ENCODE measurements around the gene NFIX.
"Not testable (repeated sequence)": the region's sequence is repeated elsewhere in the genome, so short reads cannot be mapped to it uniquely, and the experiment has no call there.

The NFIX gene

GRCh38 chr19:12994701-12995595 is at the start of gene NFIX:
NFIX (plus strand) TSS chr19:12995475; CDS start chr19:12995838, 363 bp downstream.
- DNase-seq (ENCODE audit: low spot score): peak; percentile 72

DNA sequence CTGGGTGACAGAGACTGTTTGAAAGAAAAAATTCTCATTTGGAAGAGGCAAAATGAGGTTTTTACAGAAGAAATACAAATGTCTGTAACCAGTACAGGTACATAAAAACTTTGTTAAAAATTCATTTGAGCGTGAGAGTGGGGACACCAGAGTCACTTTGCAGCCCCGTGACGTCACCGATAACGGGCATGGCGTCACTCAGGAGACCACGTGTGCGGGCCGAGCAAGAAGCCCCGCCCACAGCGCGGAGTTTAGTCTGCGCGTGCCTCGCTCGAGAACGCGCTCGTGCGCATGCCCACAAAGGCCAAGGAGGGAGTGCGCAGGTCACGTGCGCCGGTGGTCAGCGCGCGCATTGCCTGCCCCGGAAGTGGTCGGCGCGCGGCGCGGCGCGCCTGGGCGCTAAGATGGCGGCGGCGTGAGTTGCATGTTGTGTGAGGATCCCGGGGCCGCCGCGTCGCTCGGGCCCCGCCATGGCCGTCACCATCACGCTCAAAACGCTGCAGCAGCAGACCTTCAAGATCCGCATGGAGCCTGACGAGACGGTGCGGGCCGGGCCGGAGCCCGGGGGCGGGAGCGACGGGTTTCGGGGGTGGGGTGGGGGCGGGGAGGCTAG is 49.7 kb upstream of the NFIX start, which contains the start of gene RAD23A:
TSS of gene RAD23A (plus strand) at position 384 of the 613 bp plus-strand sequence. CDS start at position 471, 87 bp downstream.
- peak; percentile 100 for DNase-seq (ENCODE audit: low spot score)

GRCh38 chr19:12946092-12946721 is 49.1 kb upstream of the NFIX start:
- DNase-seq (ENCODE audit: low spot score): peak; percentile 73

GRCh38 chr19:12946731-12947496 is 48.4 kb upstream of the NFIX start:
- peak; percentile 62 for DNase-seq (ENCODE audit: low spot score)

GRCh38 chr19:12947702-12948611 is 47.3 kb upstream of the NFIX start:
- peak; percentile 99 for DNase-seq (ENCODE audit: low spot score)

- peak; percentile 54 for DNase-seq (ENCODE audit: low spot score)
Observed at GRCh38 chr19:12948612-12949362, 46.5 kb upstream of the NFIX start.

GRCh38 chr19:12949363-12950283 is 45.7 kb upstream of the NFIX start:
- DNase-seq (ENCODE audit: low spot score): peak; percentile 51

GRCh38 chr19:12952050-12952449 is 43.2 kb upstream of the NFIX start:
- DNase-seq (ENCODE audit: low spot score): not testable (repeated sequence)

DNA sequence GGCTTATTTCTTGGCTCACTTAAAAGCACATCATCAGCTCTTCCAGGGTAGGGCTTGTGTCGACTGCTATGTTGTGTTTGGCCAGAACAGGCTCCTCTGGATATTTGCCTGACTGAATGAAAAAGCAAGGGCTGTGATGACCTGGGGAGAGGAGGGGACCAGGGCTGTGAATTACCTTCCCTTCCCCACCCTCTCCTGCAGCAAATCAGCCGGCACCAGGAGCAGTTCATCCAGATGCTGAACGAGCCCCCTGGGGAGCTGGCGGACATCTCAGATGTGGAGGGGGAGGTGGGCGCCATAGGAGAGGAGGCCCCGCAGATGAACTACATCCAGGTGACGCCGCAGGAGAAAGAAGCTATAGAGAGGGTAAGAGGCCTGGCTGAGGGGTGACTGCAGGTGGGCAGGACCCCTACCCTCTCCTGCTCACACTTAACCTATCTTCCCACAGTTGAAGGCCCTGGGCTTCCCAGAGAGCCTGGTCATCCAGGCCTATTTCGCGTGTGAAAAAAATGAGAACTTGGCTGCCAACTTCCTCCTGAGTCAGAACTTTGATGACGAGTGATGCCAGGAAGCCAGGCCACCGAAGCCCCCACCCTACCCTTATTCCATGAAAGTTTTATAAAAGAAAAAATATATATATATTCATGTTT is 42.7 kb upstream of the NFIX start:
- no peak for DNase-seq (ENCODE audit: low spot score)

DNA sequence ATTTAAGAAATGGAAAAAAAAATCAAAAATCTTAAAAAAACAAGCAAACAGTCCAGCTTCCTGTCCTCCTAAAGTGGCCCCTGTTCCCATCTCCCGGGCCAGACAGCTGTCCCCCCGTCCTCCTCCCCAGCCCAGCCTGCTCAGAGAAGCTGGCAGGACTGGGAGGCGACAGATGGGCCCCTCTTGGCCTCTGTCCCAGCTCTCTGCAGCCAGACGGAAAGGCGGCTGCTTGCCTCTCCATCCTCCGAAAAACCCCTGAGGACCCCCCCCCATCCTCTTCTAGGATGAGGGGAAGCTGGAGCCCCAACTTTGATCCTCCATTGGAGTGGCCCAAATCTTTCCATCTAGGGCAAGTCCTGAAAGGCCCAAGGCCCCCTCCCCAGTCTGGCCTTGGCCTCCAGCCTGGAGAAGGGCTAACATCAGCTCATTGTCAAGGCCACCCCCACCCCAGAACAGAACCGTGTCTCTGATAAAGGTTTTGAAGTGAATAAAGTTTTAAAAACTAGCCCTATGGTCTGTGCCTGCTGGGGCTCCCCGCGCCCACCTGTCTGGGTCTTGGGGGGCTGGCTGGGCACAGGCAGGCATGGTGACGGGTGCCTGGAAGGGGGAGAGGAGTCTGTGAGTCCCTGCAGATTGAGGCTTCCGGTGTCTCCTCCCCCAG is 42.0 kb upstream of the NFIX start:
- DNase-seq (ENCODE audit: low spot score): no peak

DNA sequence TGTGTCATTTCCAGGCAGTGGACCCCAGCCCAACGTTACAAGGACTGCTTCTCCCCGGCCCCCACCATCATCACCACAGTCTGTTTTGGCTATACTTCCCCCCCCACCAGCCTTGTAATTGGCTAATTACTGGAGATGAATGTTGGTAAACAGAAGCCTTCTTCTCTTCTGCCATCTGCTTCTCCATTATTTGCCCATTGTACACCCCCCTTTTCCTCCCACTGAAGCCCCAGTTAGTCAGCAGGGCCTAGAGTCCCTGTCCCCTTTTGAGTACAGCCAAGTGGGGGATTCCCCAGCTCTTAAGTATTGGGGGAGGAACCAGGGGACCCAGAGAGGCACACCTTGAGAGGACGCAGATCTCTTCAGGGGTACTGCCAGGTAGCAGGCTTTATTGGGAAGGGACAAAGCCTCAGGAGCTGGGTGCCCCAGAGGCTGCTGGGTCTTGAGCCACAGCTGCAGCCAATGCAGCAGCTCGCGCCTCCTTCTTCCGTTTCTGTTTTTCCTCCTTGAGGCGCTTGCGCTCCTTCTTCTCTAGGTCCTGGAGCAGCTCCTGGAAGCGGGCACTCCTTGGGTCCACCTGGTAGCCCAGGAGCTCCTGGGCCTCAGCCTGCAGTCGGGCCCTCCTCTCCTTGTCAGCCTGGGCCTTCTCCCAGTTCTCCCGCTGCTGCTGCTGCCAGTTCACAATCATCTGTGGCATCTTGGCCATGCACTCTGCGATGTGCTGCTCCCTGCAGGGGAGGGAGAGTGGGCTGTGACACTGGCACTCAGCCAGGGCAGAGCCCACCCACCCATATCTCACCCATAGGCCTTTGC is 41.3 kb upstream of the NFIX start:
- no peak for DNase-seq (ENCODE audit: low spot score)

GRCh38 chr19:12954612-12954962 is 40.7 kb upstream of the NFIX start:
- no peak for DNase-seq (ENCODE audit: low spot score)

DNA sequence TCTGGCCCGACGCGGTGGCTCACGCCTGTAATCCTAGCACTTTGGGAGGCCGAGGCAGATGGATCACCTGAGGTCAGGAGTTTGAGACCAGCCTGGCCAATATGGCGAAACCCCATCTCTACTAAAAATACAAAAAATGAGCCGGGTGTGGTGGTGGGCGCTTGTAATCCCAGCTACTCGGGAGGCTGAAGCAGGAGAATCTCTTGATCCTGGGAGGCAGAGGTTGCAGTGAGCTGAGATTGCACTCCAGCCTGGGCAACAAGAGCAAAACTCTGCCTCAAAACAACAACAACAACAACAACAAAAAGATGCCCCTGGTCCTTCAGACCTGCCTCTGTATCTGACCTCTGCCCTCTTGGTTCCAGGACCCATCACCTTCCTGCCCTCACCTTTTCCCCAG is 39.7 kb upstream of the NFIX start:
- not testable (repeated sequence) for DNase-seq (ENCODE audit: low spot score)

DNA sequence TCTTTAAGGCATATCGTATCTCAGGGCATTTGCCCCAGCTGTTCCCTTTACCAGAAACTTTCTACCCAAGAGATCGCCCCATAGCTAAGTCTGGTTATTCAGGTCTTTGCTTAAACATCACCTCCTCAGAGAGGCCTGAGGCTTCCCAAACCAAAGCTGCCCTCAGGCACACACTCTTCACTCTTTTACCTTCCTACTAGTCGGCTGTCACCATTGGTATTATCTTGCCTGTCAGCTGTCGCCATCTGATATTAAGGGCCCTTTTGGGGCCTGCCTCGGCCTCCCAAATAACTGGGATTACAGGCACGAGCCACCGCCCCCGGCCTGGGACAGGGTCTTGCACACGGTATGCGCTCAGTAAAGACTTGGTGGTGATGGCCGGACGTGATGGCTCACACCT is 39.3 kb upstream of the NFIX start:
- no peak for DNase-seq (ENCODE audit: low spot score)

GRCh38 chr19:12956446-12957388 is 38.6 kb upstream of the NFIX start, which contains the start of gene GADD45GIP1:
GADD45GIP1 (minus strand) TSS chr19:12957223; CDS start chr19:12957212, 11 bp downstream.
- peak; percentile 80 for DNase-seq (ENCODE audit: low spot score)

Measured in hematopoietic multipotent progenitor cell treated with erythropoietin and hydrocortisone succinate and interleukin-3 and kit ligand, for 15 days (in vitro differentiated cells).